HG03159 (cell line): Measurements from ENCODE around the gene MYO15A.

Experiments
- ATAC-seq: cut with Tn5 transposase; IDR thresholded peaks from one replicate; pipeline ENCODE4 v1.9.1; 2021; ENCODE audit warnings: mild to moderate bottlenecking, moderate library complexity; ENCODE audit not compliant: unreplicated experiment

MYO15A gene

GRCh38 chr17:18101828-18102227, 6.7 kb upstream of the MYO15A start:
- ATAC-seq: no peak

GRCh38 chr17:18102640-18103039, 5.9 kb upstream of the MYO15A start:
- no peak for ATAC-seq

- no peak for ATAC-seq
These were observed 3.5 kb upstream of the MYO15A start for GRCh38 chr17:18105027-18105426.

- ATAC-seq: no peak
These were observed 3.0 kb upstream of the MYO15A start for GRCh38 chr17:18105595-18105994.

GRCh38 chr17:18106211-18106610, 2.3 kb upstream of the MYO15A start:
- ATAC-seq: no peak

GRCh38 chr17:18107061-18107790, 1.3 kb upstream of the MYO15A start:
- ATAC-seq: no peak

GRCh38 chr17:18107971-18108370, 585 bp upstream of the MYO15A start:
- no peak for ATAC-seq

- ATAC-seq: no peak
These were observed 1.5 kb downstream of the MYO15A start for GRCh38 chr17:18109935-18110485.

- ATAC-seq: no peak
These were observed 2.1 kb downstream of the MYO15A start for GRCh38 chr17:18110636-18111145.

GRCh38 chr17:18111330-18111971, 2.9 kb downstream of the MYO15A start:
- ATAC-seq: no peak

GRCh38 chr17:18115517-18115916, 7.0 kb downstream of the MYO15A start:
- ATAC-seq: no peak

GRCh38 chr17:18116078-18116477, 7.5 kb downstream of the MYO15A start:
- ATAC-seq: no peak

- ATAC-seq: no peak
These were observed 9.0 kb downstream of the MYO15A start for GRCh38 chr17:18117533-18117932.

- ATAC-seq: no peak
These were observed 9.7 kb downstream of the MYO15A start for GRCh38 chr17:18117982-18118975.

GRCh38 chr17:18119166-18119745, 10.7 kb downstream of the MYO15A start:
- no peak for ATAC-seq

- no peak for ATAC-seq
These were observed 11.4 kb downstream of the MYO15A start for GRCh38 chr17:18119938-18120337.

GRCh38 chr17:18120461-18121017, 12.0 kb downstream of the MYO15A start:
- no peak for ATAC-seq

- no peak for ATAC-seq
These were observed 12.8 kb downstream of the MYO15A start for GRCh38 chr17:18121144-18121910.

- no peak for ATAC-seq
These were observed 14.6 kb downstream of the MYO15A start for GRCh38 chr17:18122990-18123753.
